Measurements from ENCODE around the gene ETV3.

DNA sequence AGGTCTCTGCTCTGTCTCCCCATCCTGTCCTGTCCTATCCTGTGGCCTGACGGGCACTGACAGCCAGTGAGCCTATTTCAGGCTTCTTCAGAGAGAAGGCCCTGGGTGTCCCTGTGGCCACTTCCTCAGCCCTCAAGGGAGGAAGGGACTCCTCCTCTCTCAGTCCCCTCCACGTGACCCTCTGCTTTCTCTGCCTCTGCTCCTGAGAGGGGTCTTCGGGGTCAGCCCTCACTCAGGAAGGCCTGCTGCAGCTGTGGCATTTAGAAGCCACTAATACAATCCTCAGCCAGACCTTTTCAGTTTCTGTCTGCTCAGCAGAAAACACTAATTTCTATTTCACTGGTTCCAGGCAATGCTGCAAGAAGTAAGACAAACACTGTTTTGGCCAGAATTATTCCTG, 43.6 kb upstream of the ETV3 start:
- TF ChIP-seq POLR2AphosphoS5 (IDR thresholded peaks at IDR 0.05; ENCODE audit: low read depth, low read length): no peak
- TF ChIP-seq, protein P1, sequence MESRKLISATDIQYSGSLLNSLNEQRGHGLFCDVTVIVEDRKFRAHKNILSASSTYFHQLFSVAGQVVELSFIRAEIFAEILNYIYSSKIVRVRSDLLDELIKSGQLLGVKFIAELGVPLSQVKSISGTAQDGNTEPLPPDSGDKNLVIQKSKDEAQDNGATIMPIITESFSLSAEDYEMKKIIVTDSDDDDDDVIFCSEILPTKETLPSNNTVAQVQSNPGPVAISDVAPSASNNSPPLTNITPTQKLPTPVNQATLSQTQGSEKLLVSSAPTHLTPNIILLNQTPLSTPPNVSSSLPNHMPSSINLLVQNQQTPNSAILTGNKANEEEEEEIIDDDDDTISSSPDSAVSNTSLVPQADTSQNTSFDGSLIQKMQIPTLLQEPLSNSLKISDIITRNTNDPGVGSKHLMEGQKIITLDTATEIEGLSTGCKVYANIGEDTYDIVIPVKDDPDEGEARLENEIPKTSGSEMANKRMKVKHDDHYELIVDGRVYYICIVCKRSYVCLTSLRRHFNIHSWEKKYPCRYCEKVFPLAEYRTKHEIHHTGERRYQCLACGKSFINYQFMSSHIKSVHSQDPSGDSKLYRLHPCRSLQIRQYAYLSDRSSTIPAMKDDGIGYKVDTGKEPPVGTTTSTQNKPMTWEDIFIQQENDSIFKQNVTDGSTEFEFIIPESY (IDR thresholded peaks at IDR 0.05; ENCODE audit: extremely low read depth, insufficient replicate concordance, low read length): no peak
- TF ChIP-seq YY1 (IDR thresholded peaks at IDR 0.05; ENCODE audit: extremely low read depth, insufficient replicate concordance, low read depth, low read length): no peak
- no peak for TF ChIP-seq ZNF274 (IDR thresholded peaks at IDR 0.05; ENCODE audit: low read depth, low read length)
- TF ChIP-seq, protein P2, sequence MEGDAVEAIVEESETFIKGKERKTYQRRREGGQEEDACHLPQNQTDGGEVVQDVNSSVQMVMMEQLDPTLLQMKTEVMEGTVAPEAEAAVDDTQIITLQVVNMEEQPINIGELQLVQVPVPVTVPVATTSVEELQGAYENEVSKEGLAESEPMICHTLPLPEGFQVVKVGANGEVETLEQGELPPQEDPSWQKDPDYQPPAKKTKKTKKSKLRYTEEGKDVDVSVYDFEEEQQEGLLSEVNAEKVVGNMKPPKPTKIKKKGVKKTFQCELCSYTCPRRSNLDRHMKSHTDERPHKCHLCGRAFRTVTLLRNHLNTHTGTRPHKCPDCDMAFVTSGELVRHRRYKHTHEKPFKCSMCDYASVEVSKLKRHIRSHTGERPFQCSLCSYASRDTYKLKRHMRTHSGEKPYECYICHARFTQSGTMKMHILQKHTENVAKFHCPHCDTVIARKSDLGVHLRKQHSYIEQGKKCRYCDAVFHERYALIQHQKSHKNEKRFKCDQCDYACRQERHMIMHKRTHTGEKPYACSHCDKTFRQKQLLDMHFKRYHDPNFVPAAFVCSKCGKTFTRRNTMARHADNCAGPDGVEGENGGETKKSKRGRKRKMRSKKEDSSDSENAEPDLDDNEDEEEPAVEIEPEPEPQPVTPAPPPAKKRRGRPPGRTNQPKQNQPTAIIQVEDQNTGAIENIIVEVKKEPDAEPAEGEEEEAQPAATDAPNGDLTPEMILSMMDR (IDR thresholded peaks at IDR 0.05 in 2 of 3, conservative IDR thresholded peaks at IDR 0.05 in 1 of 3; ENCODE audit: borderline replicate concordance in 1 of 3, insufficient read depth in 1 of 3, low read depth in 2 of 3, low read length in 2 of 3): no peak
- TF ChIP-seq EZH2phosphoT487 (IDR thresholded peaks at IDR 0.05; ENCODE audit: borderline replicate concordance): no peak
- TF ChIP-seq RAD21 (IDR thresholded peaks at IDR 0.05; ENCODE audit: low read depth): no peak
- no peak for TF ChIP-seq TCF7L2 (IDR thresholded peaks at IDR 0.05; ENCODE audit: borderline replicate concordance, extremely low read depth, insufficient read depth, insufficient read length)
- no peak for TF ChIP-seq EZH2 (IDR thresholded peaks at IDR 0.05)
